ENCODE results near the gene TMTC2.

TMTC2 gene

DNA sequence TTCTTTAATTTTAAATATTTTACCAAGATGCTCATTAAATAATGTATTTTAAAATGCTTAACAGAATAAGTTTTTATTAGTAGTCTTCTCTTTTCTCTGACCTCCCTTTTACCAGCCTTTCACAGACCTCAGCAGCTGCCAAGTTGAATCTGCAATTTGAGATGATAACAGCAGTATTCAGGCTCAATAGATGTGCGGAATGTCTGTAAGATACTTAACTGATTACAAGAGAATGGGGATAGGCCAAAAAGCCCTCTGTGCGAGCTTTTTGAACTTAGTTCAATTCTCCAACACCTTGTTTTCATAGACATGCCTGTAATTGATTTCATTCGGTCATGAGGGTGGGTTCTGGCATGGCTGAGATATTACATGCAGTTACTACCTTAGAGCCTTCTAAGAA is 277.2 kb downstream of the TMTC2 start:
- DNase-seq (no peak), ATAC-seq (replicated peaks) (no peak)
- Mint-ChIP-seq H3K27me3 (no peaks in the 10 kb centered on the region), H3K36me3 (ENCODE audit: insufficient read depth) (no peaks in the 10 kb centered on the region), H3K4me1 (ENCODE audit: low read depth in 2 of 2) (peaks cover 0 to 1% of the 10 kb centered on the region in 2 donors), H3K9me3 (no peaks in the 10 kb centered on the region), H3K27ac (no peak overlapping the region), H3K4me3 (no peak overlapping the region)

DNA sequence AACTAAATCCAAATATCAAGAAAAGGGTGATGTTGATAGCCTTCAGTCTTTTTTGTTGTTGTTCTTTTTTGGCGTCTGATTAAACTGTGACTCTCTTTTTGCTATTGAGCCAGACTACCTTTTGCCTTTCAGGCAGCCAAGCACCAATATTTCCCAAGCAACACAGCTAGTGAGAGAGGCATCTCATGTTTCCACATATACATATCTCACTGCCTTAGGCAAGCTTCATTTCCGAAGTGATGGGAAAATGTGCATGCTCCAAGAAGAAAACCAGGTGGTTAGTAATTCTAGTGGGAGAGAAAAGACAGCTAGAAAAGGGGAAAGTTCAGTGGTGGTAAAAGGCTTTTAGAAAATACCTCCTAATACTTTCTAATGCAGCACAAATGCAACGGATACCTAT is 277.7 kb downstream of the TMTC2 start:
- ATAC-seq (replicated peaks) (no peak), DNase-seq (no peak)
- no peaks in the 10 kb centered on the region for H3K36me3 Mint-ChIP-seq (ENCODE audit: insufficient read depth)
- no peak overlapping the region for H3K4me3 Mint-ChIP-seq
- H3K4me1 Mint-ChIP-seq (ENCODE audit: low read depth in 2 of 2): peaks cover 0 to 1% of the 10 kb centered on the region in 2 donors
- no peaks in the 10 kb centered on the region for H3K27me3 Mint-ChIP-seq
- H3K27ac Mint-ChIP-seq: no peak overlapping the region
- no peaks in the 10 kb centered on the region for H3K9me3 Mint-ChIP-seq

DNA sequence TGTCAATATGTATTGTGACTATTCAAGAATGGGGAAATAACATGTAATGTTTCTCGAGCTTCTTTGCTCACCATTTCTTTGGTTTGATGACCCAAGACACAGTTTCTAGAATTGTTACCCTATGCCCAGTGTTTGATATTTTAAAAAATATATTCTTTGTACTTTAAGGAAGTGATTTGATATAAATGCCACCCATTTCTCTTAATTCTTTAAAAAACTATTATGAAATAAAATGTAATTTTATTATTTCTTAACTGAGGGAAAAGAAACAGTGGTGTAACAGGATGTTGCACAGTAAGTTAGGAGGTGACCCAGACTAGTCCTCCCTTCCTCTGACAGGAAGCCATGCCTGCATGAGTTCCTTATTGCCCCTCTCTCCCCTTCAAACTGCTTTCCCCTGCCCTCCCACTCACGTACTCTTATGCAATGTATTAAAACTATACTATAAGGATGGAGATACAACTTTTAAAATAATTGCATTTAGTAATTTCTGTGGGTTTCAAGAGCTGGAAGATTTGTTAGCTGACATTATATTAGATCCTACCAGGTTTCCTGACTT is 279.4 kb downstream of the TMTC2 start:
- H3K4me1 Mint-ChIP-seq (ENCODE audit: low read depth in 2 of 2): no peaks in the 10 kb centered on the region
- H3K27ac Mint-ChIP-seq: no peak overlapping the region
- H3K4me3 Mint-ChIP-seq: no peak overlapping the region
- ATAC-seq (replicated peaks) (no peak), DNase-seq (no peak)
- H3K36me3 Mint-ChIP-seq (ENCODE audit: insufficient read depth): no peaks in the 10 kb centered on the region
- no peaks in the 10 kb centered on the region for H3K27me3 Mint-ChIP-seq
- H3K9me3 Mint-ChIP-seq: no peaks in the 10 kb centered on the region

DNA sequence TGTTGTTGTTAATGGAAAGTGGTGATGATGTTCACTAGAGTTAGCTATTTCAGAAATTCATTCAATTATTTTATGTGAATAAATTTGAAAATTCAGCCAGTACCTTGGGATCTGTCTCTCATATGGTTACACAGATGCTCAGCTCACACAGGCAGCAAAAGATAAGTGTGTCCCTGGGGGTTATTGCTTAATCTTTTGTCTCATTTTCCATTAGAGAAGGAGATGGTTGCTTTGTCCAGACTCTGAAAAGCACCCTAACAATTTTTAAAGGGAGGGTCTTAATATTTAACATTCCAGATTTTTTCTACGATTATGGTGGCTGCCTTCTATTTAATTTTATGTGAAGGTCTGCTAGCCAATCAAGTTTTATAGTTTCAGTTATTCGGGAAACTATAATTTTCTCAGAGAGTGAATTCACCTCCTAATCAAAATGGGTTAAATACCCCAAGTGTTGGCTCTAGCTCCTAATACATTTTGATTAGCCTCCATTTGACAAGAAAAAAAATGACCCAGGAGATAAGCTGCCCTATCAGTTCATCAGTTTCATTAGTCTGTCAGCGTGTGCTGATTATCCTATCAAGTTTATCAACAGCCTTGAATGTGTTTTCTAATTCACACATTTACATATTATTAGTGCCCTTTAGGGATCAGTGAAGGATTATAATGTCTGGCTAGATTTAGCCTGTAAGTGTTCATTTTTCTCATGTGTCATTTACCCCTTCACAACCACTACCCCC is 282.1 kb downstream of the TMTC2 start:
- no peak for ATAC-seq (replicated peaks)
- H3K4me3 Mint-ChIP-seq: no peak overlapping the region
- no peak for DNase-seq
- no peaks in the 10 kb centered on the region for H3K36me3 Mint-ChIP-seq (ENCODE audit: insufficient read depth)
- no peak overlapping the region for H3K27ac Mint-ChIP-seq
- no peaks in the 10 kb centered on the region for H3K4me1 Mint-ChIP-seq (ENCODE audit: low read depth in 2 of 2)
- H3K9me3 Mint-ChIP-seq: no peaks in the 10 kb centered on the region
- H3K27me3 Mint-ChIP-seq: no peaks in the 10 kb centered on the region

DNA sequence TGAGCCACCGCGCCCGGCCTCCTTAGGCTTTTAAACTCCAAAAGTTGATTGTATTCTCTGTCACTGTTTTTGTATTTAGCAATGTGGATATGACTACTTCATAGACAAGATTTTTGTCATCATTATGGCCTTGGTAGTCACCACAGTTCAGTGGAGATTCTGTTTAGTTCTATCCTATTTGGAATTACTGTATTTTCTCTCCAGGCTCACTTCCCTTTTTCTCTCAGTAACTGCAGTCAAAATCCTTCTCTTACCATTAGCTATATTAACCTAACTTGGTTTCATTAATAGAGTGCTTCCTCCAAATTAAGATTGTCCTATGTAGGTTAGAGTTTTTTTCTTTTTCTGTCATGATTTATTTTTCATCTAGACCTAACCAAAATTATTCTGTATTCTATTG is 283.9 kb downstream of the TMTC2 start:
- no peak overlapping the region for H3K4me3 Mint-ChIP-seq
- H3K9me3 Mint-ChIP-seq: no peaks in the 10 kb centered on the region
- no peaks in the 10 kb centered on the region for H3K27me3 Mint-ChIP-seq
- no peaks in the 10 kb centered on the region for H3K4me1 Mint-ChIP-seq (ENCODE audit: low read depth in 2 of 2)
- H3K27ac Mint-ChIP-seq: no peak overlapping the region
- ATAC-seq (replicated peaks) (no peak), DNase-seq (no peak)
- H3K36me3 Mint-ChIP-seq (ENCODE audit: insufficient read depth): no peaks in the 10 kb centered on the region

DNA sequence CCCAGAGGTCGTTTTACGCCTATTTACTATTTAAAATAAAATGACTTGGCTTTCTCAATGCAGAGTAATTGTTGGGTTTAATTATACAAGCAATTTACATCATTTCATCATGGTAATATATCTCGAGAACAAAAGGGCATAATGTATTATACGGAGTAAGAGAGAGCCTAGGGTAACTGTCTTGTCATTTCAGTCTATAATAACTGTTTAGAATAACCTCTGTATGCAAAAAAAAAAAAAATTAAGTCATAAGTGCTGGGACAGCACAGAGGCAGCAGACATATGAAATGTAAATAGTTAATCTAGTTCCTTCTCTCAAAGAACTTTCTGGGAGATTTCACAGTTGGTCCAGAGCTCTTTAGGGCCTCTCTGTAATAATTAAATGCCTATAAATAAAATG is 284.9 kb downstream of the TMTC2 start:
- Mint-ChIP-seq H3K9me3 (no peaks in the 10 kb centered on the region), H3K27me3 (no peaks in the 10 kb centered on the region), H3K4me3 (no peak overlapping the region)

DNA sequence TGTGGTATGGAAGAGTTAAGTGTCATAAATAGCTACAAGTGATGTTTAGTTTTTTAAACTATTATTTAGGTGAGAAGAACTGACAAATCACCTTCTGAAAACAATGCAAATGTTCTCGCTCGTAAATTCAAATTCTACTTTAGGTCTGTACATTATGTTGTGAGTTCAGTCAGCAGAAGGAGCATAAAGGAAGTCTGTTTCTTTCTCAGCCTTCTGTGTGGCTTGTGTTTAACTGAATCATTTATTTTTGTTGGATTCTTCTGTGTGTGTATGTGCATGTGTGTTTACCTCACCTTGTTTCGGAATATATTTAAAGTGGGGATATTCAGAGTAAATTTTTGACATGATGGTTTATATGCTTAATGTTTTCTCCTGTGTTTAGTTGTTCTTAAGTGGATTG is 285.9 kb downstream of the TMTC2 start:
- Mint-ChIP-seq H3K4me3 (no peak overlapping the region), H3K36me3 (ENCODE audit: insufficient read depth) (no peaks in the 10 kb centered on the region), H3K4me1 (ENCODE audit: low read depth in 2 of 2) (no peaks in the 10 kb centered on the region), H3K27me3 (no peaks in the 10 kb centered on the region), H3K9me3 (no peaks in the 10 kb centered on the region), H3K27ac (no peak overlapping the region)
- ATAC-seq (replicated peaks): no peak
- DNase-seq: no peak

More for the DNA sequence above, 284.9 kb downstream of the TMTC2 start:
- H3K36me3 Mint-ChIP-seq (ENCODE audit: insufficient read depth): no peaks in the 10 kb centered on the region
- DNase-seq (no peak), ATAC-seq (replicated peaks) (no peak)
- H3K27ac Mint-ChIP-seq: no peak overlapping the region
- H3K4me1 Mint-ChIP-seq (ENCODE audit: low read depth in 2 of 2): no peaks in the 10 kb centered on the region

DNA sequence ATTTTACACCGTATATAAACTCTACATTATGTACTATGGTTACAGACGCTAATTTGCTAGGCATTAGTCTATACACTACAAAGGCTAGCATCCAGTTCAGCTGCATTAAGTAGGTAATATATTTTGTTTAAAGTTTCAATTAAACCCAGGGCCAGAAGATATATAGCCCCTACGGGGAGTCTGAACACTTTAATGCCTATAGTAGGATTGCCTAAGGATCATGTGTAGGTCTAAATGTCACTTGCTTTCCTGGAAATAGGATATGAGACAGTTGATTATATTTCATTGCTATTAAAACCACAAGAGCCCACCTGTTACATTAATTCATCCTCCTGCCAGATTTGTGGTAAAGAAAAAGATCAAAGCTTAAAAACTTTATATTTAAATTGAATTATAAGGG is 286.9 kb downstream of the TMTC2 start:
- DNase-seq (no peak), ATAC-seq (replicated peaks) (no peak)
- Mint-ChIP-seq H3K4me1 (ENCODE audit: low read depth in 2 of 2) (no peaks in the 10 kb centered on the region), H3K9me3 (no peaks in the 10 kb centered on the region), H3K27me3 (no peaks in the 10 kb centered on the region), H3K4me3 (no peak overlapping the region), H3K27ac (no peak overlapping the region), H3K36me3 (ENCODE audit: insufficient read depth) (no peaks in the 10 kb centered on the region)

DNA sequence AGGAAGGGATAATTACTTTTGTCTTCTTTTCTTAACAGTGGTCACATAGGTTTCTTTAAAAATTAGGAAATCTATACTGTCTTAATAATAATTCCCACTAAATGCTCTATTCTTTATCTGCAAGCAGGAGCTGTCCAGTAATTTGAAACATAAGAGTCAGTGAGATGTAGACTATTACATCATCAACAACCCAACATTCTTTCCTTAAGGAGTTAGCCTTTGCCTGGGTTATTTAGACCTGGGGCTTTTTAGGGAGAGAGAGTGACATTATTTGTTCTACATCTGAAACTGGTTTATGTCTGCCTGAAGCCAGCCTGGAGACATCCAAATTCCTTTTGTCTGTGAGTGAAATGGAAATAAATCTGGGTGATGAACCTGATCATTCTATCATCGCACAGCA is 294.4 kb downstream of the TMTC2 start:
- no peaks in the 10 kb centered on the region for H3K27me3 Mint-ChIP-seq

DNA sequence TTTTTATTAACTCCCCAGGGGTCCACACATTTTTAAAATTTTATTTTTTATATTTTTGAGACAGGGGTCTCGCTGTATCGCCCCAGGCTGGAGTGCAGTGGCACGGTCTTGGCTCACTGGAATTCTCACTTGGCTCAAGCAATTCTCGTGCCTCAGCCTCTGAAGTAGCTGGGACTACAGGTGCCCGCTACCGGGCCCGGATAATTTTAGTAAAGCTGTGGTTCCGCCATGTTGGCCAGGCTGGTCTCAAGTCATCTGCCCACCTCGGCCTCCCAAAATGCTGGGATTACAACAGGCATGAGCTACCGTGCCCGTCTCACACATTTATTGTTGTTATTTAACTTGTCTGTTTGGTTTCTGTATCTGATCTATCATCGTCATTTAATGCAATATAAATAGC is 307.4 kb downstream of the TMTC2 start:
- no peaks in the 10 kb centered on the region for H3K36me3 Mint-ChIP-seq (ENCODE audit: insufficient read depth)
- DNase-seq (no peak), ATAC-seq (replicated peaks) (no peak)
- H3K4me1 Mint-ChIP-seq (ENCODE audit: low read depth in 2 of 2): no peaks in the 10 kb centered on the region
- H3K27me3 Mint-ChIP-seq: no peaks in the 10 kb centered on the region
- peaks cover 0 to under 1% of the 10 kb centered on the region in 2 donors for H3K9me3 Mint-ChIP-seq
- no peak overlapping the region for H3K27ac Mint-ChIP-seq
- no peak overlapping the region for H3K4me3 Mint-ChIP-seq

More for the DNA sequence above, 294.4 kb downstream of the TMTC2 start:
- DNase-seq: no peak
- no peak overlapping the region for H3K27ac Mint-ChIP-seq
- no peak overlapping the region for H3K4me3 Mint-ChIP-seq
- H3K36me3 Mint-ChIP-seq (ENCODE audit: insufficient read depth): no peaks in the 10 kb centered on the region
- H3K4me1 Mint-ChIP-seq (ENCODE audit: low read depth in 2 of 2): no peaks in the 10 kb centered on the region
- H3K9me3 Mint-ChIP-seq: no peaks in the 10 kb centered on the region
- no peak for ATAC-seq (replicated peaks)

DNA sequence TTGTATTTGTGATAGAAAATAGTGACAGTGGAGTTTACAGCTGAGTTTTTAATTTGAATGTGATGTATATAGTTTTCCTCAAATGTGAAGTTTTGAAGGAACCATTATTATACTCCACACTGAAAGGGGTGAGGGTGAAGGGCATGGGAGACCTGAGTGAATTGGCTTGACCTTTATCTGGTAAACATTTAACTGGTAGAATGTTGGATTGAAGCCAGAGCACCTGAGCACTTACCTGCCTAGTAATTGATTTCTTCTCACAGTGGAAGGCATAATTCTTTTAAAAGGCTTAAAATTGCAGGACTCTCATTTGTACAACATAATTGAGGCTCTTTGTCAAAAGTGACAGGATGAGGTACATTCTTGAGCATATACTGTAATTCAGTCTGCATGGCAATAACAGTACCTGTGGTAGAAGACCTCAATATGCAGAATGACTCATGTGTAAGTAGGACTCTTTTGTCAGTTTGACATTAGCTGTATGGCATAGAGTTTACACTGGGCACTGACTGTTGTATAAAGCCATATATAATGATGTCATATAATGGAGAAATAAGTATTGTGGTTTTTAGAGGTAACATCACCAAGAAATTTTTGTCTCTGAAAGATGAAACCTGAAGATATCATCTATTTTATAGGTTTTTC is 309.6 kb downstream of the TMTC2 start:
- Mint-ChIP-seq H3K4me3 (no peak overlapping the region), H3K27ac (no peak overlapping the region), H3K4me1 (ENCODE audit: low read depth in 2 of 2) (no peaks in the 10 kb centered on the region), H3K9me3 (peaks cover 0 to 4% of the 10 kb centered on the region in 2 donors), H3K27me3 (no peaks in the 10 kb centered on the region), H3K36me3 (ENCODE audit: insufficient read depth) (no peaks in the 10 kb centered on the region)
- DNase-seq (no peak), ATAC-seq (replicated peaks) (no peak)

DNA sequence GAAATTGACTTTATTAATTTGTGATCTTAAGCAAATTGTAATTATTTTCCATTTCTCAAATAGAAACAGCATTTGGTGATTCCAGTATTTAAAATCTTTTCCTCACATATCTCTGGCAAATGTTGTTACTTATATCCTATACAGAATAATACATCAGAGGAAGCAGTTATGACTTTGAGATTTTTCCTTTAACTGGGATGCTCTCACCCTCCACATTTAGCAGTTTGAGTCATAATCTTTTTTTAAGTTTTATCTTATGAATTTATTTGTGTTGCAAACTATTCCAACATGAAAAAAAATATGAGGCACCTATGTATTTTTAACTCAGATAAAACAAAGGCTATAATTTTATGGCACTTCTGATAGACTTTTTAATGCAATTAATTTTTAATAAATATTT is 311.8 kb downstream of the TMTC2 start:
- peaks cover 0 to 5% of the 10 kb centered on the region in 2 donors for H3K9me3 Mint-ChIP-seq
- no peak overlapping the region for H3K4me3 Mint-ChIP-seq
- no peaks in the 10 kb centered on the region for H3K27me3 Mint-ChIP-seq
- H3K27ac Mint-ChIP-seq: no peak overlapping the region
- DNase-seq (no peak), ATAC-seq (replicated peaks) (no peak)
- H3K36me3 Mint-ChIP-seq (ENCODE audit: insufficient read depth): no peaks in the 10 kb centered on the region
- no peaks in the 10 kb centered on the region for H3K4me1 Mint-ChIP-seq (ENCODE audit: low read depth in 2 of 2)

DNA sequence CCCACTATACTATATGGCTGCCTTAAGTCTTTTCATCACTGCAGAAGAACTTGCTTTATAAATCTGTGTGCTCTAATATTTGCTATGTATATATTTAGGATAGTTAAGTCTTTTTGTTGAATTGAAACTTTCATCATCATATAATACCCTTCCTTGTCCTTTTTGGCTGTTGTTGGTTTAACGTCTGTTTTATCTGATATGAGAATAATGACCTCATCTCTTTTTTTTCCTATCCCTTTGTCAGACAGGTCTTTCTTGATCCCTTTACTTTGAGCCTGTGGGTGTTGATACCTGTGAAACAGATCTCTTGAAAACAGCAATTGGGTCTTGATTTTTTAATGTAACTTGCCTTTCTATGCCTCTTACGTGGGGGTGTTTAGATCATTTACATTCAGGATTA is 316.3 kb downstream of the TMTC2 start:
- H3K4me3 Mint-ChIP-seq: no peak overlapping the region
- H3K27me3 Mint-ChIP-seq: no peaks in the 10 kb centered on the region
- ATAC-seq (replicated peaks): no peak
- DNase-seq: no peak
- H3K9me3 Mint-ChIP-seq: peaks cover 3 to 5% of the 10 kb centered on the region in 2 donors
- no peaks in the 10 kb centered on the region for H3K36me3 Mint-ChIP-seq (ENCODE audit: insufficient read depth)
- H3K4me1 Mint-ChIP-seq (ENCODE audit: low read depth in 2 of 2): no peaks in the 10 kb centered on the region
- H3K27ac Mint-ChIP-seq: no peak overlapping the region

DNA sequence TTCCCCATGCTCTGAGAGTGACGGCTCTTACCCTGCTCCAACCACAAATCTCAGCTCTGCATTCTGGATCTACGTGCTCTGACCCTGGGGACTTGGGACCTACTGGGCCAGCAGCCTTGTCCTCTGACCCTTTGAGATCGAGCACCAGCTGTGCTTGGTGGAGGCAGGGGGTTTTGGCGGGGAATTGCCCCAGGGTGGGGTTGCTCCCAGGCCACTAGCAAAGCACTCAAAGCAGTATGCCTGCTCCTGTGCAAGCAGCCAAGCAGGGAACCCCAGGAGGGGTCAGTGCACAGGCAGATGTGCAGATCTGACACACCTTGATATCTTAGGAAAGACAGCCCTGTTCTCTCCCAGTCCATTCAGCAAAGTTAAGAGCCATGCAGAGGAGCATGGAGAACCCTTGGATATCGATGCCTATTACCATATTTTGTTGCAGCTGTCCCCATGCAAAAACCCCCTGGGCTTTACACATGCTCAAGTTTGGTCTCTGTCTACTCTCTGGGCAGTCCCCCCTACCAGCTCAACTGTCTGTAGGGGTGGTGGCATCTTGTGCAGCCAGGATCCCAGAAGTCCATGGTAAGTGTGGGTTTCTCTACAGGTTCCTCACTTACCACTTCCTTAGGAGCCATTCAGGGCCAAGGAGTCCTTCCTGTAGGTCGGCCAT is 319.0 kb downstream of the TMTC2 start:
- H3K4me3 Mint-ChIP-seq: no peak overlapping the region
- H3K27me3 Mint-ChIP-seq: no peaks in the 10 kb centered on the region
- DNase-seq (no peak), ATAC-seq (replicated peaks) (no peak)
- H3K36me3 Mint-ChIP-seq (ENCODE audit: insufficient read depth): no peaks in the 10 kb centered on the region
- no peak overlapping the region for H3K27ac Mint-ChIP-seq
- H3K4me1 Mint-ChIP-seq (ENCODE audit: low read depth in 2 of 2): no peaks in the 10 kb centered on the region
- peaks cover 6 to 22% of the 10 kb centered on the region in 2 donors for H3K9me3 Mint-ChIP-seq

Measured in effector memory CD8-positive, alpha-beta T cell (primary cell).